ENCODE results near the gene MC3R. TPM values are rescaled to one million over a fixed set of nuclear protein-coding genes. Genes with fewer than 3 reads are reported as not detected.
"Not testable (repeated sequence)": the region's sequence is repeated elsewhere in the genome, so short reads cannot be mapped to it uniquely, and the experiment has no call there.

The MC3R gene
- total and polyA plus RNA-seq, 2 of the 4 experiments (the other 2 are of a cell fraction) = not detected

DNA sequence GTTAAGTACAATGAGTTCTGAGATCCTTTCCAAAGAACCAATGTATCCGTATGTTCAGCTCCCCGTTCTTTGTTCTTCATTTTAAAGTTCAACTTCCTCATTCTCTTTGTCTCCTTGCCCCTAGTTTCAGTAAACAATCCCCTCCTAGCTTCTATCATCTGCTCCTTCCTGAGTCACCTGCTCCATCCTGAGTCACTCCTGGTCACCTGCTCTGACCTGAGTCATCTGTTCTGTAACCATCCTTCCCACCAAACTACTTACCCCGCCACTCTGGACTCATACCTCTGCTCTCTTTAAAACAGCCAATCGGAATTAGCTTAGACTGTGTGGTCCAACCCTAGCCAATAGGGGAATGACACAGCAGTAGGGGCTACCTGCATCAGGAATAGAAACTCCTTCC is 27.3 kb upstream of the MC3R start:
- H3K56ac ChIP-seq (ENCODE audit: extremely low read depth, insufficient read depth, low read length); H4K5ac ChIP-seq (ENCODE audit: low read depth, low read length); H3K27ac ChIP-seq (ENCODE audit: insufficient read depth, low read length); H2BK20ac ChIP-seq (ENCODE audit: low read depth, low read length); in situ Hi-C loops (cut with MboI; ENCODE audit: low sequenced_read_pairs); H3K4me3 ChIP-seq (ENCODE audit: insufficient read depth, low read depth, low read length); H4K91ac ChIP-seq (ENCODE audit: insufficient read depth, low read depth, low read length); H2AK9ac ChIP-seq (replicated peaks; ENCODE audit: low read depth, low read length, poor library complexity); H3K18ac ChIP-seq (ENCODE audit: low read depth, low read length); H3K9me1 ChIP-seq (ENCODE audit: insufficient read depth, low read length); dilution Hi-C loops (cut with HindIII; ENCODE audit: low sequenced_read_pairs, unreplicated experiment); H2AFZ ChIP-seq (replicated peaks; ENCODE audit: low read length, poor library complexity); H3K9ac ChIP-seq (ENCODE audit: low read depth, low read length); H3K36me3 ChIP-seq (ENCODE audit: control insufficient read depth, insufficient read depth, low read length); H3K27me3 ChIP-seq (ENCODE audit: control insufficient read depth, insufficient read depth, low read length); H3K79me1 ChIP-seq (ENCODE audit: low read depth in 1 of 2, low read length in 2 of 2); H2BK5ac ChIP-seq (ENCODE audit: low read depth, low read length, poor library complexity, severe bottlenecking); H2BK120ac ChIP-seq (ENCODE audit: low read depth, low read length); H2BK15ac ChIP-seq (ENCODE audit: low read depth, low read length); ATAC-seq (ENCODE audit: low read depth); H3K23ac ChIP-seq (ENCODE audit: low read depth, low read length); H2AK5ac ChIP-seq (ENCODE audit: low read depth, low read length); CTCF ChIA-PET; H3K4ac ChIP-seq (ENCODE audit: low read depth, low read length); H4K8ac ChIP-seq (ENCODE audit: low read depth in 2 of 2, low read length in 2 of 2); POLR2A ChIA-PET (ENCODE audit: unreplicated experiment); H3K4me2 ChIP-seq (ENCODE audit: low read depth, low read length); H3K9me3 ChIP-seq (ENCODE audit: control insufficient read depth, insufficient read depth, low read length); H3K14ac ChIP-seq (replicated peaks; ENCODE audit: low read depth, low read length); DNase-seq; BruUV-seq (replicated peaks); H4K20me1 ChIP-seq (ENCODE audit: insufficient read depth, low read length); intact Hi-C loops (cut with micrococcal nuclease); H3K4me1 ChIP-seq (ENCODE audit: control insufficient read depth, insufficient read depth, low read length): not testable (repeated sequence)
- WGBS, 2 experiments (ENCODE audit: extremely low coverage in 2 of 2, insufficient read length in 1 of 2) = no CpG with 5 or more reads among the region's 4 CpGs

Measured in IMR-90 (cell line).